ENCODE measurements around the gene ANKRD63.

The ANKRD63 gene

DNA sequence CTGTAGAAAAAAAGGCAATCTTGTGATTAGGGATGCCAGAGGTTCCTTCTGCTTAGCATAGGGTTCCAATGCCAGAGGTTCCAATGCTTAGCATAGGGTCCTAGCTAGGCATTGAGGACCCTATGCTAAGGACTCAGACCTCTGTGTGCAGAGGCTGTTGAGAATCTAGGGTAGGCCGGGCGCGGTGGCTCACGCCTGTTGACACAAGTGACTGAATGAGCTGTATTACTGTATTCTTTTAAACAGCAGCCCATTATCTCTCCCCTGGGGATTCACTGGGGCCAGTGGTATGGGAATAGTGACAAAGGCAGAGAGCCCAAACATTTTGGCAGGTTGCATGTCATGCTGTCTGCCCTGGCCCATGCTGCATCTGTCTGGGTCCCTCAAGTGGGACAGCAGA is 27.8 kb downstream of the ANKRD63 start:
- peak in 1 of 3 experiments; percentile 38 for DNase-seq

DNA sequence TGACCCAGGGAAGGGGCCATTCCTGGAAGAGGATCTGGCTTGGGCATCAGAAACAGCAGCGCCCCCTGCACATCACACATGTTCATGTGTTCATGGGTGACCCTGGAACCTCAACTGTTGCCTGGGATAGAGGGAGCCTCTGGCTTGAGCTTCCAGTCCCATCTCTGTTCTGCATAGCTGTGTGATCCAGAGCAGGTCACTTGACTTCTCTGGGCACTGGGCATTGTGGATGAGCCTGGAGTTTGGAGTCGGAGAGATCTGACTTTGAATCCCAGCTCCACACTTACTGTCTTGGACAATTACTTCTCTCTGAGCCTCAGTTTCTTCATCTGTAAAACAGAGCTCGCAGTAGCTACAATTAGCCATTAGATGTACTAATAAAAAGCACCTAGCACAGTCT is 28.4 kb downstream of the ANKRD63 start:
- DNase-seq = no peak

DNA sequence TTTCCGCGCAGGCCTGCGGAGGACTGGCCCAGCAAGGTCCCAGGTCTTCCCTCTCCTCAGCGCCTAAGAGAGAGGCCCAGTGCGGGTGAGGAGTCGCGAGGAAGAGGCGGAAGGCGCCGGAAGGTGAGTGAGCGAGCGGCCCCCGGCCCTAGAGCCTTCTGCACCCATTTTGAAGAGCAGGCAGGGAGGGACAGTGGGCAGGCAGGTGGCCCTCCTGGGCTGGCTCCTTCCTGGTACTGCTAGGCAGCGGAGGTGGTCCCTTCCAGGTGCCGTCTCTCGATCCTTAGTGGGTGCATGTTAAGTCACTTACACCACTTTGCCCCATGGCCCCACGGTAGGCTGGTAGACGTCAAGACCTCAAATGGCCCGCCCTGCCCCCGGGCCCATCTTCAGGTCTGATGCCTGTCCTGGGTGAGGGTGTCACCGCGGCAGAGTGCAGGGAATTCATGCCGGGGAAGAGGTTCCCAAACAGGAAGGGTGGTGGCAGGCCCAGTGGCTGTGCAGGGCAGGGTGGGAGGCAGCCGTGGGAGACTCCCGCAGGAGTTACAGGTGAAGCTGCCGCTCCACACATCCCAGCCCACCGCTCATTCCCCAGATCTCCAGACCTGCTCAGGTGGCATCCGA is 29.6 kb downstream of the ANKRD63 start:
- no peak for DNase-seq

DNA sequence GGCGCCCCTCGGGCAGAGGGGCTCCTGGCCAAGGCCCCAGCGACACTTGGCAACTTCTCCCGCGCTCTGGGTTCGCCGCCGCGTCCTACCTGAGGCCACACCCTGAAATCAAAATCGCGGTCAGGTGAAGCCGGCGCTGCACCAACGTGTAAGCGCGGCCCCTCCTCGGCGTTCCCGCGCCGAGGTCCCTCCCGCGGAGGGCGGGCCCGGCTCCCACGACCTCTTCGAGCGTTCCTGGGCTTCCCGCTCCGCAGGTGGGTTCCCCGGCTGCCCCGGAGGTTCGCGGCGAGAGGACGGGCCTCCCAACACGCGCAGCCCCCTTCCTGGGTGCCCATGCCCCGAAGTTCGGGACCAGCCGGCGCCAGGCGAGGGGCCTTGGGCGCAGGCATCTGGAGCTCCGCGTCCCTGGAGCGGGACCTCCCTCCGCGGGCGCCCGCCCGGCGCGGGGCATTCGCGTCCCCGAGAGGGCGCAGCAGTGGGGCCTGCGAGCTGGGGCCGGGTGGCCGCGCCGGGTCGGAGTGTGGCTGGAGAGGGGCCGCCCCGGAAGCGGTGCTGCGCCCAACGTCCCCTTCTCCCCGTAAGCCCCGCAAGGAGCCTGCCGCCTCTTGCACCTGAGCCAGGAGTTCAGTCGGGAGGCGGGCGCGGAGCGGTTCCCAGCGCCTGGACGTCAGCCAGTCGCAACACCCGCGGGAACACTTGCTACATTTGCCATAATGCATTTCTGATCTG is 30.3 kb downstream of the ANKRD63 start:
- DNase-seq = peak; percentile 22 to 76 (median 70)

DNA sequence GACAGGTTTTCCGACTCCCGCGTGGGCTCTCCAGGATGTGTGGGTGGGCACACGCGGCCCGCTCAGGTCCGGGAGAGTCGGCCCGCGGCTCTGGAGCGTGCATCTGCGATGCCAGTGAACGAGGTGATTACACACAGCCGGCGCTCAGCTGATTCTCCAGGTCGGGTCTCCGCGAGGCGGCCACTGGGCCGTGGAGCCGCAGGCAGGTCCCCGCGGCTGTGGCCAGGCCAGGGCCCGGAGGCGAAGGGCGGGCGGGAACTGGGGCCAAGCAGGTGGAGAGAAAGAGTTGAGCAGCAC is 30.8 kb downstream of the ANKRD63 start:
- DNase-seq = peak in 1 of 3 experiments; percentile 63

DNA sequence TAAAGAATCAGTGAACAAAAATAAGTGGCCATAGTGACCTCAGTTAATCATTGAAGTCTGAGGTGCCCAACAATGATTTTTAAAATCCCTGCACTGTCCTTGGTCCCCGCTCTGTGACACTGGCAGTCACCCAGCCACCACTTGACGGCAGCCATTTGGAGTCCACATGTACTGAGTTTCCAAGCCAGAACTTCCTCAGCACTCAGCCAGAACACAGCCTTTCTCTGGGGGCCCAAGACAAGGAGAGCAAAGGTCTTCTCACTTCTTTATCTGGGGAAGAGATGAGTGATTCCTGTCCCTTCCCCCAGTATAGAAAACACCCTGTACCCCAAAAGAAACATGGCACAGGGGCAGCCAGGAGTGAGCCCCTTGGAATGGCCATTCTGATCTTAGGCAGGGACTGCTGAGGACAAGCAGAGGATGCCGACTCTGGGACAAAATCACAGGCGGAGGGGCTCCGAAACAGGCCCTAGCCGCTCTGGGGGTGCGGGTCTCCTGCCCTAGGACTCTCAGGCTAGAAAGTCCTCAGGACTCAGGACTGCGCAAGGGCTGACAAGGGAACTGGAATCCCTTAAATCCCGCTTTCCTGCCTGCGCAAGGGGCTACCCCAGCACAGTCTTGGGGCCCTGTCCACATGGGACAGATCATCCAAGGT is 31.3 kb downstream of the ANKRD63 start:
- no peak for DNase-seq

DNA sequence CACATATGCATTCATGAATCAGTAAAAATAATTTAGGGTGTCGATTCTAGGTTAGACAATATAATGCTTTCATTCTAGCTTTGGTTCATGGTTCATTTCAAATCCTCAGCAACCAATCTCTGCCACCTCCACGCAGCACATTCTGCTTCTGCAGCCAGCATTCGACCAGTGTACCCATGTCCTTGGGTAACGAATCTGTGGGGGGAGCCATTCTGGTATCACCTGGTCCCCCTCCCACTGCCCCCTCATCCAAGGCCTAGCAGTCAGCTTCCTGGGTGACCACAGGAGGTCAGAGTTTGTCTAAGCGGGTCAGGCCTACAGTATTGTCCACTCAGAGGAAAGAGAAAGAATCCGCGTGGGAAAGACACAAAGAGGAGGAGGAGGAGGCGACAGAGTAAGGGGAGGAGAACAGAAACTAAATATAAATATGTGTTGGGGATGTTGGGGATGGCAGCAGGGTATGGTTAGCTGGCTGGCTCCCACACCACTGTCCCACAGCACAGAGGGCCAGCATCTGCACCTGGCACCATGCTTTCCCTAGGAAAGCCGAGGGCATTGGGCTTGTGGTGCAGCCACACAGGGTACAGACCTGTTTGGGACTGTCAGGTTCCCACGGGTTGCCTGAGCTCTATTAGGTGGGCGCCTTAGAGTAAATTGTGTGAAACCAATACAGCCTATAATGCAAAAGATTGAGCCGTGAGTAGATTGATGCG is 31.9 kb downstream of the ANKRD63 start:
- DNase-seq = no peak

DNA sequence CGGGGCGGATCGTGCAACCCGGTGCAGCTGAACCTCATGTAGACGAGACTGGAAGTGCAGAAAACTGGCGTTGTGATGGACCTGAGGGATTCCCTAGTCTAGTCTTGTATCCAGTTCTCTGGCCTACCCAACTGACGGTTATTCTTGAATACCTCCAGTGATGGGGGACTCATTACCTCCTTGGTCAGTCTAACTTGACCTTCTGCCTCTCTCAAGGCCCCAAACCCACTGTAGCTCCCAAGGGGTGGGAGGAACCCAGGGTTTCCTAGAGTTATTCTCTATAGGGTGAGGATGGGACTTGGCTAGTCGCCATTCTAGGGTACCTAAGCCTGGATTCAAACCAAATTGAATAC is 32.6 kb downstream of the ANKRD63 start:
- DNase-seq = no peak

DNA sequence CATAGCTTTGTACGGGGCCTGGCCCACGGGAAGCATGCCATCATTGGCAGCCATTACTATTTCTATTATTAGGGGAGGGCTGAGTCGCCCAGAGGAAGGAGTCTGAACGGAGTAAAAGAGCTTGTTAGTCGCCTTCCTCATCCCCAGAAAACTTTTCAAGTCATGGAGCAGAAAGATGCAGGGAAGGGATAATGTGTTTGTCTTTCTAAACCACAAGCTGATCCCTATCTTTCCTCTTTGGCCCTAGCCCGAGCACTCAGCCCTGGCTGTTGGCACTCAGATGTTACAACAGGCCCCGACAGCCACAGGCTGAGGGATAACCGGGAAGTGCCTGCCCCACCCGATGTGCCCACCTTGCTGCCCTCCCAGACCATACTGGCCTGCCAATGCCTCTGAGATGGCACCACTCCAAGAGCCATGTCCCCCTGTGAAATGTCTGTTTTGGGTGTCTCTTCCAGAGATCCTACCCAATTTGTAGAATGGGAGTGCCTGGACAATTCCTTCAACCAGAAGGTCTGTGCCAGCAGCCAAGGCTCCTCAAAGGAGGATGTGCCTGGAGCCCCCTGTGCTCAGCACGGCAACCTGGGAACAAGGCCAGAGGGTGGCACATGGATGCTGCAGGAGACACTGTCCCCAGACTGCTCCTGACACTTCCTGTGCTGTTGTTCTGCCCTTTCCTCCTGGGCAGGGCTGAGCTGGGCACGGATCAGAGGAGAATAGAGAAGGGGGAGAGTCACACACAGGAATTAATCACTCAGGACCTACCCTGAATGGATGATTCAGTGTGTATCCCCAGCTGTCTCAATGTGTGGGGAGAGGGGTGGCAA is 33.2 kb downstream of the ANKRD63 start:
- DNase-seq = no peak

DNA sequence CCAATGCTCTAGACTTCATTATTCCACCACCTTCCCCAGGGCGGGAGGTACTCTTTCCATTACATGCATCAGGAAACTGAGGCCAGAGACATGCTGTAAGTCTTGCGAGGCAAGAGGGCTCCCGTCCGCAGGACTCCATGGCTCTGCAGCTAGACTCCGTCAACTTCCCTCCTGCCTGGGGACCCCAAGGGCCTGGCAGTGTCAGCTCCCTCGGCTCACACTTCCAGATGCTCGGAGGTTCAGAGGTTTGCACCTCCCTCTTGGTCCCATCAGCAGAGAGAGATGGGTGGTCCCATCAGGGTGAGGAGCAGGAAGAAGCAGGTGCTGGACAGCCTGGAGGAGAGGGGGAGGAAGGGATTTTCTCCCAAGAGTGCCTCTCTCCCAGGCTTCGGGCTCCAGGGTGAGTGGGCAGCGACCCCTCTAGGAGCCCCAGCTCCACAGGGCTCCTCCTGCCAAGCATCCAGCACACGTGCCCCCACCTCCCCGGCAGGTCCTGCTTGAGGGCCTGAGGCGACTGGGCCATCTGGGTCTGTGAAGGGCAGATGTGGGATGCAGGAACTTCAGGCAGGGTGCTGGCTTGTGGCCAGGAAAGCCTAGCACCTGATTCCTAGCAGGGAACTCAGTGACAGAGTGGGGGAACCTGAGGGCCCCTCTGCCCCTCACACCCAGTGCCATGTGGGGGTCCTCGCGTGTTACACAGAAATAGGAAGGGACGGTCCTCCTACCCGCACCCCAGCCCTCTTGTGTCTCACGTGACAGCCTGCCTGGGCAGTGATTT is 34.7 kb downstream of the ANKRD63 start:
- no peak for DNase-seq

DNA sequence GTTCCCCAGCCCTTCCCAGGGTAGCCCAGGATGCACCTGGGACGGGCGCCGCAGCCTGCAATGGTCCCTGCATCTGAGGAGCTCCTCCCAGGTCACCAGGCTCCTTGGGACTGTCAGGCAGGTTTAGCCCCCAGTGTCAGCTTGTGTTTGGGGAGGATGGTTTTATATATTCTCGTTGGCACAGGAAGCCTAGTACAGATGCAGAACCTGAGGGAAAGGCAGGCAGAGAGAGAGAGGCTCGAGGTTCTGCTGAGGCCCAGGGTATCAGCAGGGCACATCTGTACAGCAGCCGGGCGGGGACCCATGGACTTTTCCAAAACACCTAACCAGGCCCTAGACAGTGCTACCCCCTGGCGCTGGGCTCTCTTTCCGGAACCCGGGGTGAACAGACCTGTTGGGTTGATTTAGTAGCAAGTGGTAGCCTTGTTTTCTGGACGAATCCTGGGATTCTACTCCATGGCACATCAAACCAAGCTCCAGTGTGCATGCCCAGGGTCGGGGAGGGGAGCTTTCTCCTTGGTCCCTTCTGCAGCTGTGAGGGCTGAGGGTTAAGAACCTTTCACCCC is 35.4 kb downstream of the ANKRD63 start:
- no peak for DNase-seq

DNA sequence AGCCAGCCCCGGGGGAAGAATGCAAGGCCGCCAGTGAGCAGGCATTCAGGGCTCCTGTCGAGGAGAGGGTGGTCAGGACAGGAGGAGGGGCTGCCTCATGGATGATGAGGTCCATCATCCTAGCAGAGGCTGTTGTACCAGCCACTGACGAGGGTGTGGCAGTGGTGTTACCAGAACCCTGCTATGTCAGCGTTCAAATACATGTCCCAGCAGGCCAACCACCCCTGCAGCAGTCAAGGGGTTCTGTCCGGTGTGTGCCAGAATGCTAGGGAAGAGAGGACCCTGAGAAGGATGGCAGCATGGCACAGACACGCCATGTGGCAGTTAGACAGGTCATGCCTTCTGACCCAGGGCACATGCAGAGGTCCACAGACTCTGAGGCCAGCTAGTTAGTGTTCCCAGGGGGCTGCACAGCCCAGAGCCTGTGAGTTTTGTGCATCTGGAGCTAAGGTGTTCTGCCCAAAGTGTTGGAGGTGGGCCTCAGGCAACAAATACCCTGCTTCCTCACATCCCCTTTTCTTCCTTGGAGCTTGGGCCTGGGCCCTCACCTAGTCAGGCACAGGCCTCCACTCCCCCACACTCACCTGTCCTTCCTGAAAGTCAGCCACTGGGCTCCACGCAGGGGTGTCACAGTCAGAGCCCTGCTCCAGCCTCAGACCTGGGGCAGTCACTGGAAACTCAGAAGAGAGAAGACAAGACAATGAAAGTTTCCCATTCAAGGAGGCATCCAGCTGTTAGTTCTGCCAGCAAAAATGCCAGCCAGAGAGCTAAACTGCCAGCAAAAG is 36.2 kb downstream of the ANKRD63 start:
- no peak for DNase-seq

DNA sequence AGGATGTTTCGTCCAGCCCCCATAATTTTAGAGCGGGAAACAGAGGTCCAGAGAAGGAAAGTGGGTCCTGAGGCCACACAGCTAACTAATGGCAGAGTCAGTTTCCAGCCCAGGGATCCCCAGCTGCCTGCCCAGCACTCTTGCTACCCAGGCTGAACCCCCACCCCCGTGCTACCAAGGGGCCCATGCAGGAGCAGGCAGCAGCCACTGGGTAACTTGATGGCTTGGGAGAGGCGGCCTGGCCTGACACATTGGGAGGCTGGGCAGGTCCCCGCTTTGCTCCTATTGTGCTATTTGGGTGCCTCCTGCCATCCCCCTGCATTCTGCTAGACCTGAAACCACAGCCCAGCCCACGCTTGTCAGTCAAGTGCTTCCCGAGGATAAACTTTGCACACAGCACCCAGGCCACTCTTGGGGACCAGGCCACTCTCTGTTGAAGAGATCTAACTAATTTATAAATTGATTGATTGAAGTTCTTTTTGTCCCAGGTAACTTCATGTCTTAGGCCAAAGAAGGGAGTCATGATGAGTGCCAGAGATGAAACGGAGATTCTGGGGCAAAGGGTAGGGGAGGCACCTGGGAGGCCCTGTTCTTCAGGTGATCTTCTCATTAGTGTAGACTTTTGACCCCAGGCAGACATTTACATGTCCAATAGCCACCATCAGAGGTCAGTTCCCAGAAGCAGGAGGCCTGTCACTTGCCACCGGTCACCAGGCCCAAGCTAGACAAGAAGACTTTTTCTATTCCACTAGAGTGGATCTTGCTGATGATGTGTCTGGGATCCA is 37.0 kb downstream of the ANKRD63 start:
- DNase-seq = no peak

DNA sequence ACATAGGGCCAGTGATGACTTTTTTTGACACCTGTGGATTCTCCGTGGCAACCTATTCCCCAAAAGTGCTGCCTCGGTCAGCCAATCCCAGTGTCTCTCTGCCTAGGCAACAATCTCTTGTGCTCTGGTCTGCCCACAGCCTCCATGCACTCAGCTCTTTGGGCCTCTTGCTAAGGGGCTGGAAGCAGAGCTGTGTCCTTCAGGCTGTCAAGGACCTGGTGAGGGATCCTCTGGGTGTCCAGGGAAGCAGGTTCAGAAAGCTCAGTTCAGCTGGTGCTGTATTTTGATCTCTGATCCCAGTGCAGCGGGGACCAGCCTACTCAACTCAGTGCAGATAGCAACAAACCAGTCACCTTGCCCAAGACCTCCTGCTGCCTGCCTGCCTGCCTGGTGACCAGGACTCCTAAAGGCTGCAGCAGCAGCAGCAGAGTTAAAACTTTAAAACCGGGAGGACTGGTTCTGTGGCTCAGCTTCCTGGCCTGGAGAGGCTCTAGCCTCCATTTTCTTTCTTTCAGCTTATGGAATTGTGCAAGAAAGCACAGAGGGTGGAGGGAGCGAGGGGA is 37.8 kb downstream of the ANKRD63 start:
- peak in 2 of 3 experiments; percentile 18 to 41 for DNase-seq

DNA sequence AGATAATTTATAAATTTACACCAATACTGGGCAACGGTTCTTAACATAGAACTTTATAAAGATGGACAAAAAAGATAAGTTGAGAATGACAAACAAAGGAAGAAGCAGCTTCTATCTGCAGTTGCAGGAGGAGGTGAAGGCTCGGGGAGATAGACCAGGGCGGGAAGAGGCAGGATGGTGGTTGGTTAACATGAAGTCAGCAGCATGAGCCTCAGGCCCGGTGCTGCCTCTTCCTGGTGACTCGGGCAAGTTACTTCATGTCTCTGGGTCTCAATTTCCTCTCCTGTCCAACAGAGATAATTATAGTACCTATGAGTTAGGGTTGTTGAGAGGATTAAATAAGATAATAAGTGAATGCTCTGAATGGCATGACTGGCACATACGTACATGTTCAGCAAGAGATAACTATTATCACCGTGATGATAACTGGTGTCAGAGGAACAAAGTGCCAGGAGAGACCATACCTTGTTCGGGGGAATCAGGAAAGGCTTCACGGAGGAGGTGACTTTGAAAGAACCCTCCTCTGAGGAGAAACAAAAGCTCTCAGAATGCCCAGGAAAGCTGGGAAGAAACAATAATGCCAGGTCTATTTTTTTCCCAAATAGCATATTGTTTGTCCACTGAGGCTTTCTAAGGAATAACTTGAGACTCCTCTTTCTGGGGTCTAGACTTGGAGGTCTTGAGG is 39.6 kb downstream of the ANKRD63 start:
- no peak for DNase-seq

DNA sequence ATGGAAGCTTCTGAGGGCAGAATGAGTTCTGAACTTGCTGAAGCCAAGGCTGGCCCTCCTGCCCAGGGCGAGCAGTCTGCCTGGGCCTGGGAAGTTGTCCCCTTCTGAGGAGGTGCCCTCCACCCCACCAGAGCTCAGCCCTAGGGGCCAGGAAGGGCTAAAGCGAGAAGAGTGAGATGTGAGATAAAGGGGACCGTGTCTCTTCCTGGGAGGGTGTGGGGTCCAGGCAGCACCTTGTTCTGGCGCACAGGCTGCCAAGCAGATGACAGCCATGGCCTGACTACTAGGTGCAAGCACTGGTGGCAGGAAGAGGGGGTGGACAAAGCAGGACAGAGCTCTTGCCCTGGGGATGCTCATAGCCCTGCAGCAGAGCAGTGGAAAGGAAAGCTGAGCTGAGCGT is 40.3 kb downstream of the ANKRD63 start:
- no peak for DNase-seq

DNA sequence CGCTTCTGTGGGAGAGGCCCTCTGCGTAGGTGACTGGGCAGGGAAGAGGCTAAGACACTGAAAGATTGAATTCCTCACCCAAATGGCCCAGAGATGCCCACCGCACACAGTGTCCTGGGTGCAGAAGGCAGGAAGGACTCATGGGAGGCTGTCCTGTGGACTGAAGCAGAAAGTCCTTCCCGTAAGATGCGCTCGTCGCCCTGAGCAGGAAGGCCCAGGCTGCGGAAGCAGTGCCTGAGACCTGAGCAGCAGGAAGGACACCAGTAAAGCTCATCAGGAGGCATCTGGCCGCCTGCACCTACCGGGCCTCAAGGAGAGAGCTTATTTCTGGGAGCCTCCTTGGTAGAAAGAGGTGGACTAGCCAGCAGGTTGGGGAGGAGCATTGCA is 40.7 kb downstream of the ANKRD63 start:
- no peak for DNase-seq

DNA sequence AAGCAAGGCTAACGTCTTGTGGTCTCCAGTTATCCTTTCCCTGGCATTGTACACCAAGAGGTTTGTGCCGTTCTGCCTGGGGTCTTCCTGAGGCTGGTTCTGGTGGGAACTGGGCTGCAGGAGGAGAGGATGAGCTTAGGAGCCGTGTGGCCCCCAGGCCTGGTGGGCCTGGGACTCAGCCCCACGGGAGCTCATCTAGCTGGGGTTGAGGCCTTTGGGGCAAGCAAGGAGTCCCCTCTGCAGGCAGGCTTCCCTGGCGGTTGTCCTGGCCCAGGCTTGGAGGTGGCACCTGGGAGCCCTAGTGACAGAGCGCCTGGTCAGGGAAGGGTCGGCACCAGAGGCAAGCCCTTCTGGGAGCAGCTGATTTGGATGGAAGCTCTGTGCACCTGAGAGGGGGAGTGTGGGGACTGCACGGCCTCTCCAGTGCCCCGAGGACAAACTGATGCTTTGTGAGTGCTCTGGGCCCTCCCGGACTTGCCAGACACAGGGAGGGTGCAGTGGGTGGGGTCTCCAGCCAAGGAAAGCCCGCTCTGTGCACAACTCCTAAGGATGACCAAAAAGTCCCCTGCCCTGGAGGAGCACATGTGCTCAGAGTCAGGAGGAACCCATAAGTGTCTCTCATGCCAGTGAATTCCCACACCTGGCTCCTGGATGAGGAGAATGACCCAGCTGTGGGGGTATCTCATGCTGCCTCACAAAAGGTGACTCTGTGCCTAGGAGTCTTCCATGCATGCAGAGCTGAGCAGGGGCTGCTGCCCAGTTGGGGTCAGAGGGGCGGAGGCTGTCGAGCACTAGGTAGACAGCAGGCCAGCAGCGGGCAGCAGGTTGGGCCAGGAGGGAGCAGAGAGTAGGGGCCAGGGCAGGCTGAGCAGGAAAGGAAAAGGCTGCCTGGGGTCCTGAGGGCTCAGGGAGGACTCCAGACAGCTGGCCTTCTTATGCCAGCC is 41.3 kb downstream of the ANKRD63 start:
- no peak for DNase-seq

All from NCI-H1417 (cell line).